Loucy (cell line): Measurements from ENCODE around the gene SLX4IP.

Experiments
- H2AFZ ChIP-seq: fragments of 200-600 bp; sonication (generic); 2 replicates; pipeline ENCODE4 v1.6.0; 2016; ENCODE audit warnings: antibody characterized with exemption, mild to moderate bottlenecking, low read length, moderate library complexity
- H3F3A ChIP-seq: fragments of 200-600 bp; 2 replicates; pipeline ENCODE4 v1.6.0; 2016; ENCODE audit warnings: antibody characterized with exemption, low read depth, mild to moderate bottlenecking
- H3K27me3 ChIP-seq: fragments of 200-600 bp; sonication (generic); 2 replicates; pipeline ENCODE4 v1.6.1; 2014; ENCODE audit warnings: low read length, mild to moderate bottlenecking; ENCODE audit not compliant: insufficient read depth, poor library complexity, severe bottlenecking
- H3K36me3 ChIP-seq: fragments of 200-600 bp; sonication (generic); 2 replicates; pipeline ENCODE4 v1.6.1; 2016; ENCODE audit warnings: low read length; ENCODE audit not compliant: insufficient read depth
- H3K4me1 ChIP-seq: fragments of 200-600 bp; sonication (generic); 2 replicates; pipeline ENCODE4 v1.5.1; 2014; ENCODE audit warnings: low read length, mild to moderate bottlenecking; ENCODE audit not compliant: insufficient read depth, poor library complexity, severe bottlenecking
- H3K4me2 ChIP-seq: fragments of 200-600 bp; sonication (generic); 2 replicates; pipeline ENCODE4 v1.6.0; 2014; ENCODE audit warnings: antibody characterized with exemption, low read length, low read depth, mild to moderate bottlenecking; ENCODE audit not compliant: poor library complexity, severe bottlenecking
- H3K4me3 ChIP-seq: fragments of 200-600 bp; sonication (generic); 2 replicates; pipeline ENCODE4 v1.5.1; 2014; ENCODE audit warnings: low read length, mild to moderate bottlenecking, mixed read lengths; ENCODE audit not compliant: poor library complexity, severe bottlenecking
- H3K79me2 ChIP-seq: fragments of 200-600 bp; sonication (generic); 2 replicates; pipeline ENCODE4 v1.6.1; 2014; ENCODE audit warnings: low read length; ENCODE audit not compliant: insufficient read depth
- H3K9ac ChIP-seq: fragments of 200-600 bp; sonication (generic); 2 replicates; pipeline ENCODE4 v1.6.0; 2014; ENCODE audit warnings: mild to moderate bottlenecking, low read depth, low read length, moderate library complexity; ENCODE audit not compliant: poor library complexity, severe bottlenecking
- H3K9me2 ChIP-seq: fragments of 200-600 bp; sonication (generic); replicated peaks from 2 replicates; pipeline ENCODE4 v1.6.1; 2016; ENCODE audit warnings: low read depth, low read length, mixed read lengths
- H3K9me3 ChIP-seq: fragments of 200-600 bp; sonication (generic); 2 replicates; pipeline ENCODE4 v1.6.1; 2014; ENCODE audit warnings: mild to moderate bottlenecking, antibody characterized with exemption, low read length, low read depth; ENCODE audit not compliant: insufficient read depth
- H4K20me1 ChIP-seq: fragments of 200-600 bp; sonication (generic); 2 replicates; pipeline ENCODE4 v1.6.0; 2014; ENCODE audit warnings: antibody characterized with exemption, low read length, mild to moderate bottlenecking; ENCODE audit not compliant: insufficient read depth, poor library complexity, severe bottlenecking
- EZH2phosphoT487 ChIP-seq: fragments of 200-600 bp; IDR thresholded peaks from 2 replicates; pipeline ENCODE4 v1.6.1; 2018; ENCODE audit warnings: antibody characterized with exemption, mild to moderate bottlenecking, moderate library complexity, borderline replicate concordance
- TF ChIP-seq, protein P1 (sequence below): fragments of 200-600 bp; sonication (generic); conservative IDR thresholded peaks from 2 replicates; pipeline ENCODE4 v1.5.1; 2014; ENCODE audit warnings: mild to moderate bottlenecking, antibody characterized with exemption, low read length

SLX4IP gene

DNA sequence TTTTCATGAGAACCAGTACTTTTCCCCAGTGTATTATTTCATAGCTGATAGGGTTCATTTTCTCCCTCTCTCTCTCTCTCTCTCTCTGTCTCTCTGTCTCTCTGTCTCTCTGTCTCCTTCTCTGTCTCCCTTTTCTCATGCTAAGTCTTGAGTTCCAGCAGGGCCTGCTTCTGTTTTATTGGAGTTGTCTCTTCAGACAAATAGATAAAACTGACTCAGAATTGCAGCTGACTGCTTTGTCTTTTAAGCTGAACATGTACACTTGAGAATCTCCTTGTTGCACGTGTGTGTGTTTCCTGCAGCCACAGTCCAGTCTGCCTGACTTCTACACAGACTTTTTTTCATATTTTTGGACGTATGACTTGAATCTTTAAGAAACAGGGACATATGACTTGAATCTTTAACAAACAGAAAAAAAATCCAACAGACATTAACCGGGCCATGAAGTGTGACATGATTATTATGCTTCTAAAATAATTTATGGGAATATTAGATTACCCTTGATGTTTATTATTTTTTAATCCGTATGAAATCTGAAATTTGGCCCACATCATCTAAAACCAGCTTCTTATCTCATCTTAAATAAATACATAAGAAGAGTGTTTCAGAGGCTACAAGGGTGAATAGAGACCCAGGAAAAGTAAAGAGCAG is 167.2 kb downstream of the SLX4IP start:
- Histone ChIP-seq H3K4me3 (no peak overlapping the region), H3K27me3 (no peaks in the 10 kb centered on the region), H3K36me3 (peaks cover 24% of the 10 kb centered on the region; the same call in 1 of the 2 replicates), H3K79me2 (no peaks in the 10 kb centered on the region), H3K4me2 (no peak overlapping the region), H3K4me1 (peaks cover 4% of the 10 kb centered on the region), H3K9me3 (no peaks in the 10 kb centered on the region), H3F3A (no peaks in the 10 kb centered on the region), H3K9ac (no peak overlapping the region), H3K9me2 (no peaks in the 10 kb centered on the region), H2AFZ (no peak overlapping the region), H4K20me1 (no peaks in the 10 kb centered on the region)
- TF ChIP-seq EZH2phosphoT487: no peak
- TF ChIP-seq, protein P1, sequence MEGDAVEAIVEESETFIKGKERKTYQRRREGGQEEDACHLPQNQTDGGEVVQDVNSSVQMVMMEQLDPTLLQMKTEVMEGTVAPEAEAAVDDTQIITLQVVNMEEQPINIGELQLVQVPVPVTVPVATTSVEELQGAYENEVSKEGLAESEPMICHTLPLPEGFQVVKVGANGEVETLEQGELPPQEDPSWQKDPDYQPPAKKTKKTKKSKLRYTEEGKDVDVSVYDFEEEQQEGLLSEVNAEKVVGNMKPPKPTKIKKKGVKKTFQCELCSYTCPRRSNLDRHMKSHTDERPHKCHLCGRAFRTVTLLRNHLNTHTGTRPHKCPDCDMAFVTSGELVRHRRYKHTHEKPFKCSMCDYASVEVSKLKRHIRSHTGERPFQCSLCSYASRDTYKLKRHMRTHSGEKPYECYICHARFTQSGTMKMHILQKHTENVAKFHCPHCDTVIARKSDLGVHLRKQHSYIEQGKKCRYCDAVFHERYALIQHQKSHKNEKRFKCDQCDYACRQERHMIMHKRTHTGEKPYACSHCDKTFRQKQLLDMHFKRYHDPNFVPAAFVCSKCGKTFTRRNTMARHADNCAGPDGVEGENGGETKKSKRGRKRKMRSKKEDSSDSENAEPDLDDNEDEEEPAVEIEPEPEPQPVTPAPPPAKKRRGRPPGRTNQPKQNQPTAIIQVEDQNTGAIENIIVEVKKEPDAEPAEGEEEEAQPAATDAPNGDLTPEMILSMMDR: no peak

DNA sequence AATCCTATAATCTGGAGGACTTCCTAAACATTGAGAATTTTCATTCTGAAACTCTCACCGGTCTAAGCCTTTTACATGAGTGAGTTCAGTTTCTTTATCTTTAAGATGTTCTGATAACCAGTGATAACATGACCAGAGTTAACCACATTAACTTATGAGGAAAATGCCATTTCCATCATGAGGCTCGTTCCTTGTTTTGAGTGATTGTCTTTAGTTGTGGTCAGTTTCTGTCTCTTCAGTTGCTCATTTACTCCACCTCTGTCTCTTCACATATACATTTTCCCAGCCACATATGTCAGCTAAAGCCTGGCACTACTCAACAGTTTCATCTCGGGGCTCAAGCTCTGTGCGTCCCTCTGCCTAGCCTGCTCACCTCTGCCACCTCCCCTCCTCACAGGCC is 168.3 kb downstream of the SLX4IP start:
- H3K4me1 ChIP-seq: peaks cover 4% of the 10 kb centered on the region
- no peak overlapping the region for H3K4me3 ChIP-seq
- TF ChIP-seq, protein P1: no peak
- no peak for TF ChIP-seq EZH2phosphoT487
- no peaks in the 10 kb centered on the region for H3K27me3 ChIP-seq
- H3K4me2 ChIP-seq: no peak overlapping the region
- no peaks in the 10 kb centered on the region for H3K79me2 ChIP-seq
- no peaks in the 10 kb centered on the region for H4K20me1 ChIP-seq
- no peak overlapping the region for H2AFZ ChIP-seq
- no peaks in the 10 kb centered on the region for H3K9me3 ChIP-seq
- peaks cover 24% of the 10 kb centered on the region; the same call in 1 of the 2 replicates for H3K36me3 ChIP-seq
- H3K9me2 ChIP-seq: no peaks in the 10 kb centered on the region
- no peaks in the 10 kb centered on the region for H3F3A ChIP-seq
- H3K9ac ChIP-seq: no peak overlapping the region

DNA sequence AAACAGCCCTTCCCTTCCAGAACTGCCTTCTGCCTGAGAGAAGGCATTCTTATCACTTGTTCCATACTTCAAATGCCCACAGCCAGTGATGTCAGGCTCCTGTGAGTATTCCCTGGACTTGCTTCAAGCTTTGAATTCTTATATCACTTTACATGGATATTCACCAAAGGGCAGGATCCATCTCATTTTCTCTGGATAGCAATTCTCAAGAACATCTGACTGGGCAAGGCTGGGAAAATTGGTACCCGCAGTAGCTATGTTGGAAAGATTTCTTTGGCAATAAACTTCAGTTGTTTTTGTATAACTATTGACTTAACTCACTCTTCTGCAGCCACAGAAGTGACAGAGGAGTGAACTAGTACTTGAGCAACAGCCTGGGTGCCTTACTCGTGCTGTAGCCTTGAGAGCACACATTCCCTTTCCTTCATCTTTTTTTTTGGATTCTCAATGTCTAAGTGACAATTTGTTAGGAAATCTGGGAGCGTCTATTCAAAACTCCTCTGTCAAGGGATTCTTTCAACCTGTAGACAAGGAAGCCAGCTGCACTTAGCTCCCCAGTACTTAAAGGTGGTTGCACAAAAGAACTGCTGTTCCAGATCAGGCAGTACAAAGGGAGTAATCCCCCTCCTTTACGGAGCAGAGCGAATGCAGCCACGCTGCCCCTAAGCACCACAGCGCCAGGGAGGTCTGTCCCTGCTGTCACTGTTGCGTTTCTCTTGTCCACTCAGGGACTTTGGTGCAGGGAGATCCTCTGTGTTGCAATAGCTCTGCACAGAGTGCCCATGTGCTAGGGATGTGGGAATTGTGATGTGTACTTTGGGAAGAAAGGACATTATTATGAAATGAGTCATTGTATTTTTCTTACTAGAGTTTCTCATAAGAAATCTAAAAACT is 169.1 kb downstream of the SLX4IP start:
- Histone ChIP-seq H2AFZ (no peak overlapping the region), H3K4me3 (no peak overlapping the region), H3K4me1 (peaks cover 4% of the 10 kb centered on the region), H3K9me3 (no peaks in the 10 kb centered on the region), H3K36me3 (peaks cover 24% of the 10 kb centered on the region; the same call in 1 of the 2 replicates), H3K9ac (no peak overlapping the region), H4K20me1 (no peaks in the 10 kb centered on the region), H3F3A (no peaks in the 10 kb centered on the region), H3K79me2 (no peaks in the 10 kb centered on the region), H3K4me2 (no peak overlapping the region), H3K27me3 (no peaks in the 10 kb centered on the region), H3K9me2 (no peaks in the 10 kb centered on the region)
- TF ChIP-seq EZH2phosphoT487: no peak
- TF ChIP-seq, protein P1: no peak
